HS-27A (cell line): ENCODE results near the gene SLC23A2.

Experiments
- DNase-seq: peaks from one replicate; pipeline ENCODE4 v3.0.0-alpha.2; 2012; ENCODE audit warnings: low read depth, missing footprints

SLC23A2 gene

DNA sequence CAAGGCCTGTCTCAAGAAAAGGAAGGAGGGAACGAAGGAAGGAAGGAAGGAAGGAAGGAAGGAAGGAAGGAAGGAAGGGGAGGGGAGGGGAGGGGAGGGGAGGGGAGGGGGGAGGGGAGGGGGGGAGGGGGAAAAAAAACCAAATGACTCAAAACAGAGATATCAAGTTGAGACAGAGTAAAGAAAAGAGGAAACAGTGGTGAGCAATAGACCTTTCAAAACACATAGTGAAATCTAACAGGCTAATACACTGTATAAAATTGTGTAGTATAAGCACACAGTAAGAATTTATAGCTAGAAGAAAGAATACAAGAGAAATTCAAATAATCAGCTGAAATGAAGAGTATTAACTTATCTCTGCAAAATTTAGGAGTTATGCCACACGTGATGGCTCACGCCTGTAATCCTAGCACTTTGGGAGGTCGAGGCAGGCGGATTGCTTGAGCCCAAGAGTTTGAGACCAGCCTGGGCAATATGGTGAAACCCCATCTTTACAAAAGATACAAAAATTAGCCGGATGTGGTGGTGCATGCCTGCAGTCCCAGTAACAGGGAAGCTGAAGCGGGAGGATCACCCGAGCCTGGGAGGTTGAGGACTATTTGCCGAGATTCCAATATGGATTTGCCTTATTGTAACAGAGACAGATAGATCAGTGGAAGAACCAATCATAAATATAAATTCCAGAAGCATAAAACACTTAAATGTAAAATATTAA, 156.4 kb downstream of the SLC23A2 start:
- DNase-seq = no peak

DNA sequence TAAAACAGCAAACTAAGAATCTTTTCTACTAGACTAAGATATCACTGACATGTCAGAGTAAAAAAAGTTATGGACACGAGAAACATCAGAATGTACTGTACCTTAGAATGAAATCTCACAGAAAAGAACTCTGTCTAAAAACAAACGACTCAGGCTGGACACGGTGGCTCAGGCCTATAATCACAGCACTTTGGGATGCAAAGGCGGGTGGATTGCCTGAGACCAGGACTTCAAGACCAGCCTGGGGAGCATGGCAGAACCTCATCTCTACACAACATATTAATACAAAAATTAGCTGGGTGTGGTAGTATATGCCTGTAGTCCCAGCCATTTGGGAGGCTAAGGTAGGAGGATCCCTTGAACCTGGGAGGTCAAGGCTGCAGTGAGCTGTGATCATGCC, 157.0 kb downstream of the SLC23A2 start:
- DNase-seq = no peak

DNA sequence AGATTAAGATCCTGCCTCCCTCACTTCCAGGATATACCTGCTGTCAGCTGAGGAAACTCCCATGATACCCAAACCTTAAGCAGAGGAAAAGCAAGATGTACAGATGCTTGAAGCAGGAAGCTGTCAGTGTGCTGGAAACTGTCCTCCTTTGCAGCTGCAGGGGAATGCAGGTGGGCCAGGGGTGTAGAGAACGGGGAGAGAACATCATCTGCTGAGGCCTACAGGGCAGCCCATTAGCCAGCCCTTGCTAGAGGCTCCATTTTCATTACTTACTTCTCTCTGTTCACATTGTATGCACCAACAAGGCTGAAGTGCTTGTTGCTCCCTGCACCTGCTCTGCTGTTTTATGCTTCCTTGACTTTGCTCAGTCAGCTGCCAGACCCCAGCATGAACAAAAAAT, 160.5 kb downstream of the SLC23A2 start:
- DNase-seq = no peak

DNA sequence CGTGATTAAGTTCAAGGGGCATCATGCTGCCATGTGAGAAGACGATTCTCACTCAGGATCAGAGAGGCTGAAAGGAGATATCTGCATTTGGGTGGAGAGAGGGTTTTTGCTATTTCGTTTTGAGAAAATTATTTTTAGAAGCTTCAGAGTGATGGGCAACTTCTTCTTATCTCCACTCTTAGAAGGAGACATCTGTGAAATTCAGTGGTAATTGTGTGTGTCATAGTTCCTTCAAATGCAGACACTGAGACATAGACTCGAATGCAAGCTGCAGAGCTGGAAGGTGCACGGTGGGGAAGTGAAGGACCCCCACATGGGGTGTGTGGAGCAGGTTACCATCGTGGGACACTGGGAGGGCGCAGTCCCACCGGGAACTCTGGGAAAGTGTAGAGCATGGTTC, 162.8 kb downstream of the SLC23A2 start:
- no peak for DNase-seq

DNA sequence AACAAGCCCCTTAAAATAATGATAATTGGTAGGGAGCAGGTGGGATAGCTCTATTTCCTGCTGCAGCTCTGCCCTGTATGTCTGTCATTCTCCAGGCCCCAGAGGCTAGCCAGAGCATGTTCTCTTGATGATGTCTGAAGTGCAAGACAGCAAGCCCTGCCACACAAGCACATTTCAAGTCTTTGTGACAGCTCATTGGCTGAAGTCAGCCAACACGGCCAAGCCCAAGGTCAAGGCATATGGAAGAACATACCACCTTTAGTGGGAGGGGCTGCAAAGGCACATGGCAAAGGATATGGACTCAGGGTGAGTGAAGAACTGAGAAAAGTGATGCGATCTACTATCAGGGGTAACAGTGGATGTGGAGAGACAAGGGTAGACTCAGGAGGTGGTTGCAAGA, 163.6 kb downstream of the SLC23A2 start:
- no peak for DNase-seq

GRCh38 chr20:4836935-4837334, 164.4 kb downstream of the SLC23A2 start:
- no peak for DNase-seq

DNA sequence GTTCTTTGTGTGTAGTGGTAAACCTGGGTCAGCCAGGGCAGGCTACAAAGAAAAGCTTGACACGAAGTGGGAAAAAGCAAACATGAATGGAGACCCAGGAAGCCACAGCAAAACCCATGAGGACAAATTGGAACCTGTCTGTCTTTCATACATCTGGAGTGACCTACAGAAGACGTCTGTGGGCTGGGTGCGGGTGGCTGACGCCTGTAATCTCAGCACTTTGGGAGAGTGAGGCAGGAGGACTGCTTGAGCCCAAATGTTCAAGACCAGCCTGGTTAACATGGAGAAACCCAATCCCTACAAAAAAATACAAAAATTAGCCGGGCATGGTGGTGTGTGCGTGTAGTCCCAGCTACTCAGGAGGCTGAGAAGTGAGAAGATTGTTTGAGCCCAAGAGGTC, 164.8 kb downstream of the SLC23A2 start:
- no peak for DNase-seq

DNA sequence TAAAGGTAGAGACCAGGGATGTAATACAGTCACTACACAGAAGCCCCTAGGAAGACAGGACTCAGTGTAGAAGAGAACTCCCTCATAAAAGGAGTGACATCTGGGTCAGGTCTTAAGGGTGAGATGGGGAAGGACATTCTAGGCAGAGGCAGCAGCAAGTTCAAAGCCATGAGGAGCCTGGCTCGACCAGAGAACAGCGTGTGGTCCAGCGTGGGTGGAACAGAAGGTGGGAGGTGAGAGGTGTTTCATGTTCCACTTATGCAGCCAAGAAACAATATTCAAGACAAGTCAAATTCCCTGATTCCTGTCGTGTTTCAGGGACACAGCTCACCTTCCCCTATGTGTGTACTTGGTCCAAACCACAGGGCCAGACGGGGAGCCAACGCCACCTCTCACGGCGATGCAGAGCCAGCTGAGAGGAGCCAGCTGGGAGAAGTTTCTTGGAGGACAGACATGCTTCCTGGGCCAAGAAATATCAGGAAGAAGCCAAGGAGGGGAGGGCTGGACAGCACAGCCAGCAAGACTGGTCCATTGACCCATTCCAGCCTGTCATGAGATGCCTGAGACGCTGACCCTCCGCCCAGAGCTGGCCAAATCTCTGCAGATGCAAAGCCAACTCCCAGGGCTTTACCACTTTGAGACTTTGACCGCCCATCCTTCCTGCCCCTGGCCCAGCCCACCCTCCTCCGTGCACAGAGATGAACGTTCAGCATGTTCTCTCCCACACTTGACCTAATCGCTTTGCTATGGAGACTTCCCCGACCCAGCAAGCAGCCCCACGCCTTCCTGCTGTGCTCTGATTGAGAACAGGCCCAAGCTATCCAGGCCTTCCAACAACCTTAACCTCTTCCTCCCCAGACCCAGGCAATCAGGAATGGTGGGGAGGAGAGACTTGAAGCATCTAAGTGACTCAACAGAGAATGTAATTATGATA, 165.8 kb downstream of the SLC23A2 start:
- DNase-seq = no peak

- DNase-seq = no peak
Observed at GRCh38 chr20:4833074-4833728, 168.1 kb downstream of the SLC23A2 start.

DNA sequence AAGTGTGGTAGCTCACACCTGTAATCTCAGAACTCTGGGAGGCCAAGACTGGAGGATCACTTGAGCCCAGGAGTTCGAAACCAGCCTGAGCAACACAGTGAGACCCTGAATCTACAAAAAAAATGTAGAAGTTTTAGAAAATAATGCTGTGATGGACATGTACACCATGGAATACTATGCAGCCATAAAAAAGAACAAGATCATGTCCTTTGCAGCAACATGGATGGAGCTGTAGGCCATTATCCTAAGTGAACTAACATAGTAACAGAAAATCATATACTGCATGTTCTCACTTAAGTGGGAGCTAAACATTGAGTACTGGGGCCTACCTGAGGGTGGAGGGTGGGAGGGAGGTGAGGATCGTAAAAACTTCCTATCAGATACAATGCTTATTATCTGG, 168.8 kb downstream of the SLC23A2 start:
- DNase-seq = no peak

DNA sequence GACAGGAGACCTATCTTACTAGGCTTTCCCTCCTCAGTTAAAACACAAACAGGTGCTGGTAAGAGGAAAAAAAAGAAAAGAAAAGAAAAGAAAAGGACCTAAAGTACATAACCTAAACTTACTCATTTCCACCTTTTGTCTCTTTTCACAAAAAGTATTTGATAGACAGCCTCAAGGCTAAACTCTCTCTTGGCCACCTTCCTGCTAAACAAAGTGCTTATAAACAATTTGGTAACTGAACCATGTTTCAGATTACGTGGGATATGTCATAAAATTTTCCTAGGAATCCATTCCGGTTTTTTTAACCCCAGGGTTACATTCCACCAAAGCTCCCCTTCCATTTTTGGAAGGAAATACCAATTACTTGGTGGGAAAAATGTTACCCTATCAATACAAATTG, 170.6 kb downstream of the SLC23A2 start:
- no peak for DNase-seq

- no peak for DNase-seq
Observed at GRCh38 chr20:4830259-4830658, 171.1 kb downstream of the SLC23A2 start.

DNA sequence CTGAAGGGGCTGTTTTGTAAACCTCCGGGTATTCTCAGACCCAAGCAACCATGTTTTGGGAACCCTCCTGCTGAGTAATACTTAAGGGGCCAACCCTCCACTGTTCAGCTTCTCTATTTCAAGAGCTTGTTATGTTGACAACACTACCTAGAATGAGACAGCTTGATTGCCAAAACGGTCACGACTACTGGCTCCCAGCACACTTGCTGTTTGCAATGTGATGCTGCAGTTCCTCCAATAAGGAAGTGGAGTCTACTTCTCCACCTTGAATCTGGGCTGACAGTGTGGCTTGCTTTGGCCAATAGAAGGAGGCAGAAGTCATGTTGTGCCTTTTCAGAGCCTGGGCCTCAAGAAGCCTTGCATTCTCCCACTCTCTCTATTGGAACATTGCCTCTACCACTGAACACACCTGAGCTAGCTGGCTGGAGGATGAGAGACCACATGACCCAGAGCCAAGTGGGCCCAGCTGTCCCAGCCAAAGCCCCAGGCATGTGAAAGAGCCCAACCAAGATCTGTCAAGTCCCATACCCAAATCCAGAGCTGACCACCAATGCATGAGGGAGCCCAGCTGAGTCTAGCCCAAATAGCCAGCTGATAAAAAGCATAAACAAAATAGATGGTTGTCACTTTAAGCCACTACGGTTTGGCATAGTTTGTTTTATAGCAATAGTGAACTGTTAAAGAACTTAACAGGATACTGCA, 171.6 kb downstream of the SLC23A2 start:
- no peak for DNase-seq

GRCh38 chr20:4828830-4829513, 172.3 kb downstream of the SLC23A2 start:
- no peak for DNase-seq

DNA sequence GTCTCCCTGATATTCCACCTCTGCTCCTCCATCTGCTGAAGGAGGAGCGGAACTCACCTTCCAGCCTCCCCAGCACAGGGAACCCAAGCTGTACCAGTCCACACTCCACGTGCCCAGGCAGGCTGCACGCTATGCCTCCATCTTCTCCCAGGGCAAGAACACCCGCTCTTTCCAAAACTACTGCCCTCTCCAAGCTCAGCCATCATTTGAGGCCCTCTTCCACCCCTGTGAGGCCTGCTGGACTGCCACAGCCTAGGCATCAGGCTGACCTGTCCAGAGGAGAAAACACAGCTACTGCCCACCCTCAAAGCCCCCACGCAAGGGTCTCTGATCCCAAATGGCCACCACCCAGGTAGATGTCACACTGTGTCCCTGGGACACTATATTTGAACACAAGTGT, 179.7 kb downstream of the SLC23A2 start:
- no peak for DNase-seq

DNA sequence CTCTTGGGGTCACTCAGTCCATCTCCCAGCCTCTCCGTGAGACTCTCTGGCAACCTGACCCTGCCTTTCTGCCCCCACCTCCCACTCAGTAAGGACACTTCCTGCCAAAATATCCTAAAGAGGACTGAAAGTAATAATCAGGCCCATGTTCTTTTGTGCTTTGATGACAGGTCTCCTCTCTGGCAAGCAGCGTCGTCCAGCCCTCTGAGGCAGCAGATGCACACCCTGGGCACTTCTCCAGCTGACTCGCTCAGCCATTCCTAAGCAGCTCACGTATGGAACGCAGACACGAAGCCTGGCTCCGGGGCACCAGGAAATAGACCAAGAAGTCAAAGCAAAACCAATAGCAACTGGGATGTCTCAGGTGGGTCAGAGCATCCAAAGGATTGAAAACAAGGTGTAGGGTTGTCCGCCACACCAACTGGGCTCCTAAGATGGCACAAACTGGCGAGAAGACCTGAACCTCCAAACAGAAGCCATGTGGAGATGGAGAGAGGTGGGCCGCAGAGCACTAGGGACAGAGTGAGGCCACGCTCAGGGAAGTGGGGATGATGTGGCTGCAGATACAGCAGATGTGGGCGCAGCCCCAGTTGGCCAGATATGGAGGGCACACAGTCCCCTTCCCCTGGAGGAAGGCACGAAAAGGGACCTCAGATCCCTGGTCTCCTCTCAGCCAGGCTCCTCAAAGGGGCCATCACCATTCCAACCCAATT, 180.3 kb downstream of the SLC23A2 start:
- no peak for DNase-seq

GRCh38 chr20:4819901-4820300, 181.4 kb downstream of the SLC23A2 start:
- no peak for DNase-seq

DNA sequence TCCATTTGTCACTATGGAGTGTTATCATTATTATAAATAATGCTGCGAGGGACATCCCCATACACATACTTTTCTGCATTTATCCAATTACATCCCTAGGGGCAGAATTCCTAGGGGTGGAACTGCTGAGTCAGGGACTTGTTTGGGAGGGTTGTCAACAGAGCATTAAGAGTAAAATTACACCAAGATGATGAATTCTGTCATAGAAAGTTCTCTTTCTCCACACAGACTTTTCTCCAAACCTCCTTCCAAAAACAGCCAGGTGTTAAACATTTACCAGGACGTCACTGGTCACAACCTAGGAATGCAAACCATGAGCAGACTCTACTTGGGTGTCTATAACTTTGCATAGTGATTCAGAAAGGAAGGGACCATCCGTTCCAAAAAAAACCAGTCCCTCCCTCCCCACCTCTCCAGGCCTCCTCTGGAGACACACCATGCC, 184.1 kb downstream of the SLC23A2 start:
- no peak for DNase-seq

DNA sequence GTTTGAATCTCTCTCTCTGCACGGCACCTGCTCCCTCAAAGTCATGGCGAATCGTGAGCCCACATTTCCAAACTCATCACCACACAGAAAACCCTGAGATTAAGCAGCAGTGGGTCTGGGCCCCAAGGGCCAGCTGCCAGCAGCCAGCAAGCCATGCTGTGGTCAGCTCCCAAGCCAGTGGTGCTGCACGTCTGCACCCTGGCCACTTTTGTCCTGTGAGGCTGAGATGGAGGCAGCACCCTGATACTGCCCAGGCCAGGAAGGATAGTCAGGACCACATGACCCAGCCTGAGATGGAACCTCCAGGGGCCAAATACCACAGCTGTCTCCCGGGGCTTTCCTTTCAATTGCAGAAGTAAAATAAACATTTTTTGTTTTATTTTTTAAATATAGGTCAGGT, 185.7 kb downstream of the SLC23A2 start:
- no peak for DNase-seq

DNA sequence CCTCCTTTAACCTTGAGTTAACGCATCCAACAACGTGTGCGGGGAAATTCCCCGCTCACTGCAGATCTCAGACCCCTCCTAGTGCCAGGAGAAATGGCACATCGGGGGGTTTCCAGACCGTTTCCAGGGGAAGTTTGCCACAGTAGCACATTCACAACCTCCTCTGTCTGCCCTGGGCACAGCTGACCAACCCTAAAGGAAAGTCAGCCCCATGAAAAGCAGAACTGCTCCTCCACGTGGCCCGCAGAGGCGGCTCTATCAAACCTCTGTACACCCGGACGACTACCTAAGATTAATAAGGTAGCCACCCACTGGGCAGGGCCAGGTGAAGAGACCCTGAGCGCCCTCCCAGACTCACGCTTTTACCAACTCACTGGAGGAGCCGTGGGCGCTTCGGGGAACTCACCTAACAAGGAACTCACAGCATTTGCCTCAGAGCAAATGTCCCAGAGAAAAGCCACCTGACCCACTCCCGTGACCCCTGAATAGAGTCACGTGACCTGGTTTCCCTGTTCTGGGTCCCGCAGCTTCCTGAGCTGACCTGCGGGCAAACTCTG, 186.5 kb downstream of the SLC23A2 start:
- no peak for DNase-seq
